IPS-15b (cell line): ENCODE data around the gene DPPA4.
"Not testable (repeated sequence)": the region's sequence is repeated elsewhere in the genome, so short reads cannot be mapped to it uniquely, and the experiment has no call there.

ENCODE experiments used
- H3K27me3 ChIP-seq: one replicate; pipeline ENCODE4 v1.6.1; 2013; ENCODE audit warnings: low read length; ENCODE audit not compliant: control insufficient read depth, insufficient read depth
- H3K36me3 ChIP-seq: one replicate; pipeline ENCODE4 v1.6.1; 2013; ENCODE audit warnings: low read length; ENCODE audit not compliant: control insufficient read depth, insufficient read depth
- H3K4me1 ChIP-seq: one replicate; pipeline ENCODE4 v1.6.1; 2013; ENCODE audit warnings: mild to moderate bottlenecking, low read length; ENCODE audit not compliant: control insufficient read depth, insufficient read depth
- H3K4me3 ChIP-seq: one replicate; pipeline ENCODE4 v1.5.1; 2013; ENCODE audit warnings: low read depth, low read length
- H3K9ac ChIP-seq: one replicate; pipeline ENCODE4 v1.6.1; 2013; ENCODE audit warnings: low read depth, mild to moderate bottlenecking, low read length
- H3K9me3 ChIP-seq: one replicate; pipeline ENCODE4 v1.6.1; 2013; ENCODE audit warnings: mild to moderate bottlenecking, low read length; ENCODE audit not compliant: control insufficient read depth, insufficient read depth

Gene DPPA4

DNA sequence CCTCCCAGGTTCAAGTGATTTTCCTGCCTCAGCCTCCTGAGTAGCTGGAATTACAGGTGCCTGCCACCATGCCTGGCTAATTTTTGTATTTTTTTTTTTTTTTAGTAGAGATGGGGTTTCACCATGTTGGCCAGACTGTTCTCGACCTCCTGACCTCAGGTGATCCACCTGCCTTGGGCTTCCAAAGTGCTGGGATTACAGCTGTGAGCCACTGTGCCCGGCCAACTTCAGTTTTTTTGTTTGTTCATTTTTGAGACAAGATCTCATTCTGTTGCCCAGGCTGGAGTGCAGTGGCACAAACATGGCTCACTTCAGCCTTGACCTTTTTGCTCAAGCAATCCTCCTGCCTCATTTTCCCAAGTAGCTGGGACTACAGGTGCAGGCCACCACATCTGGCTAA lies 21.5 kb upstream of the DPPA4 start:
- H3K9ac ChIP-seq, H3K36me3 ChIP-seq, H3K9me3 ChIP-seq, H3K27me3 ChIP-seq, H3K4me3 ChIP-seq: not testable (repeated sequence)
- peaks cover 21% of the 10 kb centered on the region for H3K4me1 ChIP-seq

DNA sequence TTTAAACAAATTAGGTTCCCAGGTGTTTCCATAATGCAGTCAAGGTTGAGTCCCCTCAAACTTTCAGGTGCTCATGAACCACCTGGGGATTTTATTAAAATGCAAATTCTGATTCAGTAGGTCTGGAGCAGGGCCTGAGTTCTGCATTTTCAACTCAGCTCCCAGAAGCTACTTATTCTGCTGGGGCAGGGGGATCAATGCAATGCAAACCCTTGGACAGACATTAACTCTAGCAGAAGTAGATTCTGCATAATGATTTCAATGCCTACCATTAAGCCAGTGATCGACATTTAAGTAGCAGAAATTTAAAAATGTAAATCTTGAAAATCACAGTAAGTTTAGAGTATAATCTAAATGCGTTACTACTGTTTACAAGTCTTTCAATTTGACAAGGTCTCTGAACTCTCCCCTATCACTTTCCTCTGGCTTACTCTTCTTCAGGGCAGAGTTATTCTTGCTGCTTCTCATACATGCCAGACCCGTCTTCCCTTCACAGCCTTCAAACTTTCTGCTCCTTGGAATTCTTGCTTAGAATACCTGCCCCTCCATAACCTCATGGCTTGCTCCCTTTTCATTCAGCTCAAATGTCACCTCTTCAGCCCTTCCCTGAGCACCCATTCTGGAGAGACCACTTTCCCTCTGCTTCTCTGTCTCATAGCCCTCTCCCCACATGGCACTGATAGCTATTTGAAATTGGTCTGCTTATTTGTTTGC lies 19.3 kb upstream of the DPPA4 start:
- Histone ChIP-seq H3K4me3 (peak overlapping the region; percentile 24), H3K27me3 (no peaks in the 10 kb centered on the region), H3K36me3 (no peaks in the 10 kb centered on the region), H3K4me1 (peaks cover 23% of the 10 kb centered on the region), H3K9ac (no peak overlapping the region), H3K9me3 (no peaks in the 10 kb centered on the region)

DNA sequence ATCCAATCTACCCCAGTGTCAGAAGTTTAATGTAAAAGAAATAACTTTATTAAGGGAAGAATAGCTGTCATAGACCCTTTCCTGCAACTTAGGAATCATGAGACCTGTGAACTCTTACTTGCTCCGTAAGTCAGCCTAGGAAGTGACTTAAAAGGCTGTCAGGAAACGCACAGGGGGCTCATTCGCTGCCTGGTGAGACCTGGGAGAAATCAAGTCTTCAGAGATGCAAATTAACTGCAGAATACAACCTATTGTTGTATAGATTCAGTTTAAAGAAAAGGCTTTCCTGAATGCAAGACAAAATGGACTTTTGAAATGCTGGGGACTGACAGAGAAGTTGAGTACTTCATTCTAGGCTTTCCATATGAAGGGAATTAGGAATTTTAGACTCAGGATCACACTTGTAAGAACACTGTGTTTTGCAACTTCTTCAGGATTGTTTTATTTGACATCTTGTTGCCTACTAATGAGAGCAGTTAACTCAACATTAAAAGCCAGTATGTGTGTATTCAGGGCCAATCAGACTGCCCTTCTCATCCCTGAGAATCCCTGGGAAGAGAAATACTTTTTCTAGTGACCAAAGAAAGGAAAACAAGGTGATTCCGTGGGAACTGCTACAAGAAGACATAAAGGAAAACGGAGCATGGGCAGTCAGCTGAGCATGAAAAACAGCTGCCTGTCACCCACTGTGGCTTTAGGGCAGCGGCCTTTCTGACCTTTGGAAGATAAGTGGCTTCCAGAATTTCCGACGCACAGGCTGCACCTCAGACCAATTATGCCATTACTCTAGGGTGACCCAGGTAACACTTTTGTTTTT lies 18.5 kb upstream of the DPPA4 start:
- Histone ChIP-seq H3K9me3 (no peaks in the 10 kb centered on the region), H3K27me3 (no peaks in the 10 kb centered on the region), H3K4me1 (peaks cover 23% of the 10 kb centered on the region), H3K9ac (no peak overlapping the region), H3K4me3 (peak overlapping the region; percentile 33), H3K36me3 (no peaks in the 10 kb centered on the region)

DNA sequence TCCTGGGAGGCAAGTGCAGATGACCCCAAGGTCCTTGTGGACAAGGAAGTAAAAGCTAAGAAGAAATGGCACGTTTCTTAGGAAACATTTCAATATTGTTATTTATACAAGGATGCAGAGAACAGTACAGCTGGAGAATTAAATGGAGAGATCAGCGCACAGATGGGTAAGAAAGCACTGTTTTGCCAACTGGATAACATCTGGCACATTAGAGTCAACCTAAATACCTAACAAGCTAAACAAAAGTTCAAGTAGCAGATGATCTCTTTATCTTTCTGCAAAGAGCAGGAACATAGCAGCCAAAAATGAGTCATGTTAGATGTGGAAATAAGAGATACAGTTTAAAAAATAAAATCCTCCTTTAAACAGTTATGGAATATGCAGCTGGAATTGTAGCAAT lies 15.7 kb upstream of the DPPA4 start:
- Histone ChIP-seq H3K9me3 (no peaks in the 10 kb centered on the region), H3K9ac (no peak overlapping the region), H3K27me3 (no peaks in the 10 kb centered on the region), H3K36me3 (no peaks in the 10 kb centered on the region), H3K4me1 (peaks cover 23% of the 10 kb centered on the region), H3K4me3 (no peak overlapping the region)

DNA sequence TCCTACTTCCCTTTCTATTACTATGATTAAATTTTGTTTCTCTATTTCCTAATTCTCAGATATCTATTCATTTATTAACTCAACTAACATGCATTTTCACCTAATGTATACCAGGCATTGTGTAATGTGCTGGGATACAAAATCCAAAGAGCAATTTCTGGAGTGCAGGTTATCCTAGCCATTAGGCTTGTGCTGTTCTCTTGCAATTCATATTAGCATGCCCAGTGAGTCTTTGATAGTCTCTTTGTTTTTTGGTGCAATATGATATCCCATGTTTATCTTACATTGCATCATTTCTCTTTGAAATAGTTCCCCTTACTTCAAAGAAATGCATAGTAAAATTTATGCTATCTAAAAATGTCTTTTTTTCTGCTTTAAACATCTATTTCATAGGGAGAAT lies 13.9 kb upstream of the DPPA4 start:
- Histone ChIP-seq H3K4me3 (no peak overlapping the region), H3K4me1 (peaks cover 12% of the 10 kb centered on the region), H3K9ac (no peak overlapping the region), H3K27me3 (no peaks in the 10 kb centered on the region), H3K9me3 (no peaks in the 10 kb centered on the region), H3K36me3 (peaks cover under 1% of the 10 kb centered on the region)

DNA sequence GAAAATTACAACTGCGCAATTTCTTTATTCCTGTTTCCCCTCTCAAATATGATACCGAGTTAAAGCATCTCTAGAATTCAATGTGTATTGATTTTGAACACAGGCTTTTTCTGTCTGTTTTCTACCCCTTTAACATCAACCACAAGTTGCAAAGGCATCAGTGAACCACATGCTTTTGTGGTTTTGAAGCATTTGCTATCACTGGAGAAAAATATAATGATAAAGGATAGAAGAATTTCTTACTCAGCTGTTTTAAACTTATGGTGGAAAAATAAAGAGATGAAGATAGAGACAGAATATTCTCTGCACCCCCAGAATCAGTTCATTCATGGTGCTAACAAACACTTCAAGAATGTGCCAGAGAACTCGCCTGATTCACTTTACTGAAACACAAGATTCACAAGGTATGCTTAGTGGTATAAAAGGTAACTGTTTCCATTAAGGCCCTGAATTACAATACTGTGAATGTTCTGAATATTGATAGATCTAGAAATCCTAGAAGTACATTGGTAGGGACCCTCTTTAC lies 9.5 kb upstream of the DPPA4 start:
- H3K9me3 ChIP-seq: no peaks in the 10 kb centered on the region
- no peaks in the 10 kb centered on the region for H3K27me3 ChIP-seq
- H3K4me1 ChIP-seq: peaks cover 11% of the 10 kb centered on the region
- H3K9ac ChIP-seq: no peak overlapping the region
- no peak overlapping the region for H3K4me3 ChIP-seq
- H3K36me3 ChIP-seq: peaks cover 15% of the 10 kb centered on the region

DNA sequence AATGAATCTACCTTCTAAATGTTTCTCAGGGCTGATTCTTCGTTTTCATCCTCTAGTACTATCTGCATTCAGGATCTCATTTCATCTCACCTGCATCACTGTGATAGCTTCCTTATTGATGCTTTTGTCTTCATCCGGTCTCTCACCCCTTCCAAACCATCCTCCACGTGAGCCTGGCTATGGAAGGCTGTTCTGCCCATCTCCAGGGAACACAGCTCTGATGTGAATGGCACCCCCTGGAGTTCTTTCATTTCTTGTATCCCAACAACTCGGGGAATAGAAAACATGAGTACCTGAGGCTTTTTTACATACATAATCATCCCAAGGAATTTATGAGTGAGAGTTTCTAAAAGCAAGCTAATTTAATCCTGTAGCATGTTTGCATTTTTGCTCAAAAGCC lies 8.8 kb upstream of the DPPA4 start:
- H3K4me3 ChIP-seq: no peak overlapping the region
- H3K27me3 ChIP-seq: no peaks in the 10 kb centered on the region
- H3K9me3 ChIP-seq: no peaks in the 10 kb centered on the region
- H3K36me3 ChIP-seq: peaks cover 15% of the 10 kb centered on the region
- H3K4me1 ChIP-seq: peaks cover 11% of the 10 kb centered on the region
- H3K9ac ChIP-seq: no peak overlapping the region

DNA sequence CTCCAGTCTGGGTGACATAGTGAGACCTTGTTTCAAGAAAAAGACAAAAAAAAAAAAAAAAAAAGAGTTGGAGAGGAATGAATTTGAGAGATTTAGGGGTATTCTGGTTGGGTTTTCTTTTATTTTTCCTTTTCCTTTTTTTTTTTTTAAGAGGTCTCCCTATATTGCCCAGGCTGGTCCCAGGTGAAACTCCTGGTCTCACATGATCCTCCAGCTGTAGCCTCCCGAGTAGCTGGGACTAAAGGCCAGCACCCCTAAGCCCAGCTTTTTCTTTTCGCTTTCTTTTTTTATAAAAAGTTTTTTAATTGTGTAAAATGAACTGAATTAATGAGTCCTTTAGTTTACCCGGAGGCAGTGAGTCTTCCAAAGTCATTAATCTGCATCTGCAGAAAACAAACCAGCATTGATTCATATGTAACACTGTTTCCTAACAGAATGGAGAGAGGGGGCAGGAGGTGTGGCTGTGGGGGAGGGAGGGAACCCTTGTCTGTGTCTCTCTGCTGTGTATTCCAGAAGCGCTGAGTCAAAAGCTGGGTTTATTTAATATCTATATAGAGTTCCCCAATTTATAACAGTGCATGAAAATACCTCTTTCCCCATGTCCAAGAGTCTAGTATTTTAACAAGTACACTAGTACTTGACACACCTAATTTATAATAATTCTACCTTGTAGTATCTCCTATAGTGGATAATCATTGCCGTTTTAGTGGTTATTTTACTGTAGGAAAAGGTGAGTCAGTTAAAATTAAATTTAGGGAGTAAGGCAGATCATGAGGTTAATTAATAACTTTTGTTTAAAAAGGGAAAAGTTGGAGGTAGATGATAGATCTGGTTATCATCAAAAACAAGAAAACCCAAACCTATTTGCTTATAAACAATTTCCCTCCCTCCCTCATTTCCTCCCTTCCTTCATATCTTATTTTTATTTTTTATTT lies 2.6 kb upstream of the DPPA4 start:
- H3K9me3 ChIP-seq: no peaks in the 10 kb centered on the region
- H3K4me1 ChIP-seq: peaks cover 5% of the 10 kb centered on the region
- H3K36me3 ChIP-seq: peaks cover 17% of the 10 kb centered on the region
- peak overlapping the region; percentile 97 for H3K4me3 ChIP-seq
- H3K9ac ChIP-seq: no peak overlapping the region
- H3K27me3 ChIP-seq: no peaks in the 10 kb centered on the region

DNA sequence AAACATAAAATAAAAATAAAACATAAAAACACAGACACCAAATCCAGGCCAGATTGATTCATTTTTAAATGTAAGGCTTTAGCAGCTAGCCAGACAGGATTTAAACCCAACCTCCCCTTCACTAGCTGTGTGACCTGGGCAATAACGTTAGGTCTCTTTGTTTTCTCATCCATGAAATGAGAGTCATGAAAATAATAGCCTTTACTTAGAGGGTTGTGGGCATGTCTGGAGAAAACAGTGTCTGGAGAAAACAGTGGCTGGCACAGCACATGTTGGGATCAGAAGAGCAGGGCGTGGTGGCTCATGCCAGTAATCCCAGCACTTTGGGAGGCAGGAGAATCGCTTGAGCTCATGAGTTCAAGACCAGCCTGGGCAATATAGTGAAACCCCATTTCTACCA lies 1.9 kb upstream of the DPPA4 start:
- no peaks in the 10 kb centered on the region for H3K9me3 ChIP-seq
- peak overlapping the region; percentile 97 for H3K4me3 ChIP-seq

DNA sequence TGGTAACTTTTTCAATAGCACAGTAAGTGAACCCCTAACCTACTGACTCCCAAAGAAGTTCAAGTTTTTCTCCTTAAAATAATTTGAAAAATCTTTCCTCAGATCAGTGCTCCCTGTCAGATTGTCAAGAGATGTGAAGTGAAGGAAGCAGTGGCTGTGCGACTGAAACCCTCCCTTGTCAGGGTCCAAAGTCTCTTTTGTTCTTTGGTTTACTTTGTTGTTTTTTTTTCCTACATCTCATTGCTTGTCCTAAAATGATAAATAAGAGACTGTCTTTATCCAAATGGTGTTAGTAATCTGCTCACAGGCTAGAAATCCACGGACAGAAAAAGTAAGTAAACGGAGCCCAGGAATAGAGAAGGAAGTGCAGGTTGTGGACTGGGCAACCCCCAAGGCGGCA lies 976 bp upstream of the DPPA4 start:
- no peaks in the 10 kb centered on the region for H3K27me3 ChIP-seq
- H3K4me3 ChIP-seq: peak overlapping the region; percentile 97
- no peaks in the 10 kb centered on the region for H3K9me3 ChIP-seq
- H3K4me1 ChIP-seq: peaks cover 7% of the 10 kb centered on the region
- peak overlapping the region; percentile 98 for H3K9ac ChIP-seq
- H3K36me3 ChIP-seq: peaks cover 24% of the 10 kb centered on the region

More for the DNA sequence above, 1.9 kb upstream of the DPPA4 start:
- peaks cover 20% of the 10 kb centered on the region for H3K36me3 ChIP-seq
- H3K9ac ChIP-seq: peak overlapping the region; percentile 98
- H3K27me3 ChIP-seq: no peaks in the 10 kb centered on the region
- peaks cover 5% of the 10 kb centered on the region for H3K4me1 ChIP-seq

DNA sequence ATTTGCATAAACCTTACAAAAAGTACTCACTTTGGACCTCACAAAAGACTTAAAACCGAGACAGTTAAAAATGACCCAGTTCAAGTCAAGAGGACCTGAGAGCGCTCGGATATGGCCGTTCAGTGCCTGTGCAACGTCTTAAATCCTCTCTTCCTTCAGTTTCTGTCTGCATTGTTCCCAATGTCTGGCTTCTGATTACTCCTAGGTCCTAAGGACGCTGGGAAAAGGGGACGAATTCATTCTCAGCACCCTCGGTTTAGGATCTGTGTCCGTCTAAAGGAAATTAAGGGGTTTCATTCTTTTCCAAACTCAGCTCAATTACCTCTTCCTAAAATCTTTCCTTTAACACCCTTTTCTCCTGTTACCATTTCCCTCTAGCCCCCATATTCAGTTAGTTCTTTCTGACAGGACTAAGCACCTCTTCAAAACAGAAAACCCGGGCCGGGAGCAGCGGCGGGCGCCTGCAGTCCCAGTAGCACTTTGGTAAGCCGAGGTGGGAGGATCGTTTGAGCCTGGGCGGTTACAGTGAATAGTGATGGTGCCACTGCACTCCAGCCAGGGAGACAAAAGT lies 970 bp downstream of the DPPA4 start:
- peak overlapping the region; percentile 97 for H3K4me3 ChIP-seq
- no peaks in the 10 kb centered on the region for H3K9me3 ChIP-seq
- H3K36me3 ChIP-seq: peaks cover 42% of the 10 kb centered on the region
- H3K9ac ChIP-seq: peak overlapping the region; percentile 98
- no peaks in the 10 kb centered on the region for H3K27me3 ChIP-seq
- H3K4me1 ChIP-seq: peaks cover 7% of the 10 kb centered on the region
